WTC11 (cell line): Measurements from ENCODE around the gene ADCY6.

Experiments
- CTCF ChIP-seq: fragments of 200-600 bp; IDR thresholded peaks from 2 replicates; pipeline ENCODE4 v1.8.0; 2022; ENCODE audit warnings: antibody characterized with exemption
- FOXK1 ChIP-seq: sonication (generic); formaldehyde crosslinking; IDR thresholded peaks from 2 replicates; pipeline ENCODE4 v1.8.0; 2022; ENCODE audit warnings: mild to moderate bottlenecking, moderate library complexity, missing genetic modification reagents
- KAT7 ChIP-seq: sonication (generic); formaldehyde crosslinking; IDR thresholded peaks from 2 replicates; pipeline ENCODE4 v1.8.1; 2023; ENCODE audit warnings: missing genetic modification reagents, mild to moderate bottlenecking, borderline replicate concordance
- ZNF138 ChIP-seq: sonication (generic); formaldehyde crosslinking; conservative IDR thresholded peaks from 2 replicates; pipeline ENCODE4 v1.8.1; 2022; ENCODE audit warnings: mild to moderate bottlenecking, moderate library complexity, missing genetic modification reagents
- TF ChIP-seq, protein P1 (sequence below): sonication (generic); formaldehyde crosslinking; IDR thresholded peaks from 2 replicates; pipeline ENCODE4 v1.8.0; 2022; ENCODE audit warnings: mild to moderate bottlenecking, missing genetic modification reagents

GRCh38 chr12:48758737-48759136 lies 30.2 kb downstream of the ADCY6 start:
- TF ChIP-seq CTCF (no peak), KAT7 (no peak), FOXK1 (no peak), ZNF138 (CRISPR knock-in tag) (no peak)
- TF ChIP-seq, protein P1, sequence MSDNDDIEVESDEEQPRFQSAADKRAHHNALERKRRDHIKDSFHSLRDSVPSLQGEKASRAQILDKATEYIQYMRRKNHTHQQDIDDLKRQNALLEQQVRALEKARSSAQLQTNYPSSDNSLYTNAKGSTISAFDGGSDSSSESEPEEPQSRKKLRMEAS = no peak
